Osteocyte (in vitro differentiated cells): Measurements from ENCODE around the gene KRR1. TPM values are rescaled to one million over a fixed set of nuclear protein-coding genes. Genes with fewer than 3 reads are reported as not detected.

ENCODE experiments used
- DNase-seq: peaks from one replicate; pipeline ENCODE4 v3.0.0; 2021; ENCODE audit warnings: mixed read lengths; ENCODE audit not compliant: unreplicated experiment; ENCODE audit errors: extremely low spot score
- H3K27ac Mint-ChIP-seq: one replicate; pipeline ENCODE4 v1.8.0; 2021; ENCODE audit warnings: mild to moderate bottlenecking, mixed read lengths; ENCODE audit not compliant: unreplicated experiment
- H3K27me3 Mint-ChIP-seq: one replicate; pipeline ENCODE4 v1.8.0; 2021; ENCODE audit warnings: mixed read lengths; ENCODE audit not compliant: unreplicated experiment
- H3K36me3 Mint-ChIP-seq: one replicate; pipeline ENCODE4 v1.8.0; 2021; ENCODE audit warnings: mixed read lengths; ENCODE audit not compliant: unreplicated experiment
- H3K4me1 Mint-ChIP-seq: one replicate; pipeline ENCODE4 v1.8.0; 2021; ENCODE audit warnings: mixed read lengths; ENCODE audit not compliant: unreplicated experiment
- H3K4me3 Mint-ChIP-seq: one replicate; pipeline ENCODE4 v1.8.0; 2021; ENCODE audit warnings: mild to moderate bottlenecking, moderate library complexity, mixed read lengths; ENCODE audit not compliant: unreplicated experiment
- H3K9me3 Mint-ChIP-seq: one replicate; pipeline ENCODE4 v1.8.0; 2021; ENCODE audit warnings: mixed read lengths; ENCODE audit not compliant: unreplicated experiment
- CTCF ChIP-seq: fragments of 200-600 bp; sonication (generic); IDR thresholded peaks from 2 replicates; pipeline ENCODE4 v1.5.0; 2021; ENCODE audit warnings: antibody characterized with exemption, mild to moderate bottlenecking, moderate library complexity
- long read RNA-seq: library from polyadenylated mRNA; unstranded; transcript quantifications from one replicate; pipeline ENCODE4 v2.0.0, GENCODE V29; 2021
- total RNA-seq: library from RNA; stranded (reverse); gene quantifications from 2 replicates; pipeline ENCODE4 v1.2.1, GENCODE V29; 2021

Gene KRR1
- 47.1 and 52.0 TPM in 2 replicates for total RNA-seq
- long read RNA-seq, full-length matches to known transcripts = 110 of 136 reads
- long read RNA-seq, partial matches to known transcripts = 9 of 136 reads
- long read RNA-seq, other reads (novel, unspliced or antisense) = 17 of 136 reads

GRCh38 chr12:75511116-75512048 is at the start of gene KRR1:
Gene KRR1, minus strand, starts transcription at chr12:75511609. Its CDS starts 12 bp downstream, at chr12:75511597.
- no peaks in the 10 kb centered on the region for H3K27me3 Mint-ChIP-seq
- H3K4me1 Mint-ChIP-seq = peaks cover 26% of the 10 kb centered on the region
- peak within 1 kb of the TSS; percentile 94 for H3K4me3 Mint-ChIP-seq
- peak within 1 kb of the TSS; percentile 96 for H3K27ac Mint-ChIP-seq
- TF ChIP-seq CTCF = no peak
- peaks cover 1% of the 10 kb centered on the region for H3K36me3 Mint-ChIP-seq
- peak; percentile 95 for DNase-seq
- H3K9me3 Mint-ChIP-seq = no peaks in the 10 kb centered on the region

GRCh38 chr12:75560167-75560566 is 48.8 kb upstream of the KRR1 start:
- H3K27ac Mint-ChIP-seq = no peak overlapping the region
- H3K4me1 Mint-ChIP-seq = peaks cover 5% of the 10 kb centered on the region
- no peaks in the 10 kb centered on the region for H3K27me3 Mint-ChIP-seq
- H3K9me3 Mint-ChIP-seq = no peaks in the 10 kb centered on the region
- no peak for DNase-seq
- TF ChIP-seq CTCF = peak; percentile 66
- no peak overlapping the region for H3K4me3 Mint-ChIP-seq
- peaks cover 2% of the 10 kb centered on the region for H3K36me3 Mint-ChIP-seq

- peaks cover 2% of the 10 kb centered on the region for H3K36me3 Mint-ChIP-seq
- H3K9me3 Mint-ChIP-seq = no peaks in the 10 kb centered on the region
- H3K4me3 Mint-ChIP-seq = no peak overlapping the region
- no peak overlapping the region for H3K27ac Mint-ChIP-seq
- peaks cover 16% of the 10 kb centered on the region for H3K4me1 Mint-ChIP-seq
- DNase-seq = no peak
- H3K27me3 Mint-ChIP-seq = no peaks in the 10 kb centered on the region
- no peak for TF ChIP-seq CTCF
These were observed 46.9 kb upstream of the KRR1 start for GRCh38 chr12:75558287-75558686.

GRCh38 chr12:75556311-75556899 is 45.0 kb upstream of the KRR1 start:
- Mint-ChIP-seq H3K9me3 (no peaks in the 10 kb centered on the region), H3K36me3 (peaks cover 2% of the 10 kb centered on the region), H3K4me3 (no peak overlapping the region), H3K27me3 (no peaks in the 10 kb centered on the region), H3K27ac (no peak overlapping the region), H3K4me1 (peaks cover 16% of the 10 kb centered on the region)
- TF ChIP-seq CTCF = no peak
- DNase-seq = no peak

GRCh38 chr12:75554556-75554880 is 43.1 kb upstream of the KRR1 start:
- Mint-ChIP-seq H3K27ac (no peak overlapping the region), H3K4me1 (peaks cover 13% of the 10 kb centered on the region), H3K27me3 (no peaks in the 10 kb centered on the region), H3K36me3 (peaks cover 1% of the 10 kb centered on the region), H3K4me3 (no peak overlapping the region), H3K9me3 (no peaks in the 10 kb centered on the region)
- no peak for DNase-seq
- no peak for TF ChIP-seq CTCF
